SH-SY5Y (cell line): ENCODE measurements around the gene AFG3L2.

Experiments used
- GATA2 ChIP-seq: IDR thresholded peaks from 2 replicates; pipeline ENCODE4 v1.6.1; 2011; ENCODE audit warnings: mild to moderate bottlenecking, low read depth, low read length
- GATA3 ChIP-seq: IDR thresholded peaks from 2 replicates; pipeline ENCODE4 v1.6.1; 2011; ENCODE audit warnings: low read depth, mild to moderate bottlenecking, low read length, moderate library complexity

GRCh38 chr18:12346240-12346565, 30.8 kb downstream of the AFG3L2 start:
- TF ChIP-seq GATA2, result no peak
- no peak for TF ChIP-seq GATA3
